ENCODE results near the gene KRT9. TPM values are rescaled to one million over a fixed set of nuclear protein-coding genes. Genes with fewer than 3 reads are reported as not detected.

Gene KRT9
- polyA plus RNA-seq, 2 of the 4 experiments (the other 2 are of a cell fraction): not detected

DNA sequence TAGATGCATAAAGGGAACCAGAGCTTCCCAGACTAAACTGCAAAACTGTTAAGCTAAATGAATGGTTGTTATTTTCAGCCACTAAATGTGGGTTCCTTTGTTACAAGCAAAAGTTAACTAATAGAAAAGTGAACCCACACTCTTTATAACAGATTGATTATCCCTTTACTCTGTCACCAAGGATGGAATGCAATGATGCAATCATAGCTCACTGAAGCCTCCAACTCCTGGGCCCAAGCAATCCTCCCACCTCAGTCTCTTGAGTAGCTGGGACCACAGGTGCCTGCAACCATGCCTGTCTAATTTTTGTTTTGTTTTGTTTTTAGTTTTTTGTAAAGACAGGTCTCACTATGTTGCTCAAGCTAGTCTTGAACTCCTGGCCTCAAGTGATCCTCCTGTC is 6.5 kb downstream of the KRT9 start:
- ChIA-PET CTCF (interaction anchor here (0.6 to 21.0 kb wide), 11 partner anchors 11 to 762 kb away, joined by 3 to 353 read pairs (median 3); no protein-coding TSS in a partner anchor), POLR2A (interaction anchor here (0.6 kb wide), 1 partner anchor 83 kb away, joined by 3 read pairs; no protein-coding TSS in a partner anchor)
- Histone ChIP-seq H3K4me1 (no peaks in the 10 kb centered on the region), H3K4me3 (no peak overlapping the region), H3K9me3 (no peaks in the 10 kb centered on the region), H3K4me2 (no peak overlapping the region), H3K27ac (no peak overlapping the region)
- no peak for DNase-seq (ENCODE audit: low read depth in 1 of 2, low spot score in 1 of 2)
- no peak for TF ChIP-seq RNF2 (IDR thresholded peaks at IDR 0.05; ENCODE audit: borderline replicate concordance, low read depth)
- no peak for TF ChIP-seq ZSCAN20 (CRISPR knock-in tag; IDR thresholded peaks at IDR 0.05)
- TF ChIP-seq MYC (IDR thresholded peaks at IDR 0.05; ENCODE audit: borderline replicate concordance, low read length): no peak
- no peak for TF ChIP-seq JUNB (IDR thresholded peaks at IDR 0.05)
- TF ChIP-seq RARB (CRISPR knock-in tag; IDR thresholded peaks at IDR 0.05): no peak
- TF ChIP-seq PHF8 (IDR thresholded peaks at IDR 0.05; ENCODE audit: borderline replicate concordance, low read depth): no peak
- no peak for TF ChIP-seq ZFP36 (IDR thresholded peaks at IDR 0.05; ENCODE audit: borderline replicate concordance, partially characterized antibody)
- no peak for TF ChIP-seq CBX2 (IDR thresholded peaks at IDR 0.05; ENCODE audit: borderline replicate concordance, low read depth)
- no peak for TF ChIP-seq BHLHE40 (IDR thresholded peaks at IDR 0.05; ENCODE audit: low read depth, low read length)
- TF ChIP-seq CBX8 (IDR thresholded peaks at IDR 0.05): no peak
- no peak for TF ChIP-seq FOSB (CRISPR knock-in tag; IDR thresholded peaks at IDR 0.05)
- no peak for TF ChIP-seq HEYL (CRISPR knock-in tag; IDR thresholded peaks at IDR 0.05)
- TF ChIP-seq EP300 (IDR thresholded peaks at IDR 0.05): no peak
- TF ChIP-seq HOXB13 (CRISPR knock-in tag; IDR thresholded peaks at IDR 0.05; ENCODE audit: low read depth): no peak
- TF ChIP-seq, protein P1, sequence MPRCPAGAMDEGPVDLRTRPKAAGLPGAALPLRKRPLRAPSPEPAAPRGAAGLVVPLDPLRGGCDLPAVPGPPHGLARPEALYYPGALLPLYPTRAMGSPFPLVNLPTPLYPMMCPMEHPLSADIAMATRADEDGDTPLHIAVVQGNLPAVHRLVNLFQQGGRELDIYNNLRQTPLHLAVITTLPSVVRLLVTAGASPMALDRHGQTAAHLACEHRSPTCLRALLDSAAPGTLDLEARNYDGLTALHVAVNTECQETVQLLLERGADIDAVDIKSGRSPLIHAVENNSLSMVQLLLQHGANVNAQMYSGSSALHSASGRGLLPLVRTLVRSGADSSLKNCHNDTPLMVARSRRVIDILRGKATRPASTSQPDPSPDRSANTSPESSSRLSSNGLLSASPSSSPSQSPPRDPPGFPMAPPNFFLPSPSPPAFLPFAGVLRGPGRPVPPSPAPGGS (IDR thresholded peaks at IDR 0.05): no peak
- TF ChIP-seq, protein P2, sequence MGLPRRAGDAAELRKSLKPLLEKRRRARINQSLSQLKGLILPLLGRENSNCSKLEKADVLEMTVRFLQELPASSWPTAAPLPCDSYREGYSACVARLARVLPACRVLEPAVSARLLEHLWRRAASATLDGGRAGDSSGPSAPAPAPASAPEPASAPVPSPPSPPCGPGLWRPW (IDR thresholded peaks at IDR 0.05): no peak
- TF ChIP-seq CEBPB (IDR thresholded peaks at IDR 0.05): no peak
- no peak for TF ChIP-seq POLR2AphosphoS2 (conservative IDR thresholded peaks at IDR 0.05; ENCODE audit: low read length)
- no peak for TF ChIP-seq NPAS2 (CRISPR knock-in tag; IDR thresholded peaks at IDR 0.05; ENCODE audit: borderline replicate concordance)
- no peak for TF ChIP-seq GATA3 (IDR thresholded peaks at IDR 0.05; ENCODE audit: borderline replicate concordance)
- FAIRE-seq: no peak
- ATAC-seq: no peak

DNA sequence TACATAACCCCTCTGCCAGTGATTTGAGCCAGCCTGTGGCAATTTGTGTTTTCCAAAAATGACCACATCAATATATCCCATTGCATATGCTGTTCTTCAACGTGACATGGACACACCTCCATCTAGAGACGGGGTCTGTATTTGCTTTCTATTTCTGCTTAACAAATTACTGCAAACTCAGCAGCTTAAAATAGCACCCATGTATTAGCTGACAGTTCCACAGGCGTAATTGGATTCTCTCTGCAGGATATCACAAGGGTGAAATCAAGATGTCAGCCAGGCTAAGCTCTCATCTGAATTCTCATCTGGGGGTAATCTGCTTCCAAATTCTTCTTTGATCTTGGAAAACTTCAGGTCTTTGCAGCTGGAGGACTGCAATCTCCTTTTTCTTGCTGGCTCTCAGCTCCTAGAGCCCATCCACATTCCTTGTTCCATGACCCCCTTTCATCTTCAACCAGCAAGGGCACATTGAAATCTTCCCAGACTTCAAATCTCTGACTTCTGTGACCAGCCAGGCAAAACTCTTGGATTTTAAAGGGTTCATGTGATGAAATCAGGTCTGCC is 8.2 kb downstream of the KRT9 start:
- no peak for FAIRE-seq
- no peak for DNase-seq (ENCODE audit: low read depth in 1 of 2, low spot score in 1 of 2)
- 31% methylated on average over 3 of the region's 3 CpGs for WGBS (ENCODE audit: missing lambda C conversion rate)

More for the DNA sequence above, 8.2 kb downstream of the KRT9 start:
- ChIA-PET POLR2A (no interaction called here), CTCF (interaction anchor here (1.0 to 21.0 kb wide), 5 partner anchors 12 to 654 kb away, joined by 3 to 353 read pairs (median 35); no protein-coding TSS in a partner anchor)
- TF ChIP-seq MAFK (IDR thresholded peaks at IDR 0.05; ENCODE audit: partially characterized antibody): peak; percentile 69
- TF ChIP-seq, protein P3, sequence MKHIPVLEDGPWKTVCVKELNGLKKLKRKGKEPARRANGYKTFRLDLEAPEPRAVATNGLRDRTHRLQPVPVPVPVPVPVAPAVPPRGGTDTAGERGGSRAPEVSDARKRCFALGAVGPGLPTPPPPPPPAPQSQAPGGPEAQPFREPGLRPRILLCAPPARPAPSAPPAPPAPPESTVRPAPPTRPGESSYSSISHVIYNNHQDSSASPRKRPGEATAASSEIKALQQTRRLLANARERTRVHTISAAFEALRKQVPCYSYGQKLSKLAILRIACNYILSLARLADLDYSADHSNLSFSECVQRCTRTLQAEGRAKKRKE (CRISPR knock-in tag; IDR thresholded peaks at IDR 0.05; ENCODE audit: low read depth): no peak
- no peak for TF ChIP-seq NFE2L2 (conservative IDR thresholded peaks at IDR 0.05; ENCODE audit: low read length)
- TF ChIP-seq SMC3 (IDR thresholded peaks at IDR 0.05): no peak
- TF ChIP-seq, protein P4, sequence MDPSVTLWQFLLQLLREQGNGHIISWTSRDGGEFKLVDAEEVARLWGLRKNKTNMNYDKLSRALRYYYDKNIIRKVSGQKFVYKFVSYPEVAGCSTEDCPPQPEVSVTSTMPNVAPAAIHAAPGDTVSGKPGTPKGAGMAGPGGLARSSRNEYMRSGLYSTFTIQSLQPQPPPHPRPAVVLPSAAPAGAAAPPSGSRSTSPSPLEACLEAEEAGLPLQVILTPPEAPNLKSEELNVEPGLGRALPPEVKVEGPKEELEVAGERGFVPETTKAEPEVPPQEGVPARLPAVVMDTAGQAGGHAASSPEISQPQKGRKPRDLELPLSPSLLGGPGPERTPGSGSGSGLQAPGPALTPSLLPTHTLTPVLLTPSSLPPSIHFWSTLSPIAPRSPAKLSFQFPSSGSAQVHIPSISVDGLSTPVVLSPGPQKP (IDR thresholded peaks at IDR 0.05; ENCODE audit: low read depth, low read length): no peak
- no peak for TF ChIP-seq RARB (CRISPR knock-in tag; IDR thresholded peaks at IDR 0.05)
- Histone ChIP-seq H3K4me1 (no peaks in the 10 kb centered on the region), H3K4me2 (no peak overlapping the region), H3K4me3 (no peak overlapping the region), H3K27ac (no peak overlapping the region), H3K9me3 (no peaks in the 10 kb centered on the region)
- no peak for ATAC-seq

Measured in A549 (cell line).